ENCODE data around the gene B3GAT3. TPM values are rescaled to one million over a fixed set of nuclear protein-coding genes. Genes with fewer than 3 reads are reported as not detected.
"Not testable (repeated sequence)": the region's sequence is repeated elsewhere in the genome, so short reads cannot be mapped to it uniquely, and the experiment has no call there.

The B3GAT3 gene
- total RNA-seq, 1 experiment from 2014 or later = 82.5 TPM

- H3K27me3 ChIP-seq (replicated peaks); DNase-seq (ENCODE audit: low read depth in 1 of 2, low spot score in 2 of 2); H3K27ac ChIP-seq; H3K4me1 ChIP-seq (replicated peaks); H3K9me3 ChIP-seq (replicated peaks); H3K4me3 ChIP-seq: not testable (repeated sequence)
- peaks cover 39% of the 10 kb centered on the region for H3K36me3 ChIP-seq
Measured at GRCh38 chr11:62616957-62617356, 4.8 kb downstream of the B3GAT3 start.

DNA sequence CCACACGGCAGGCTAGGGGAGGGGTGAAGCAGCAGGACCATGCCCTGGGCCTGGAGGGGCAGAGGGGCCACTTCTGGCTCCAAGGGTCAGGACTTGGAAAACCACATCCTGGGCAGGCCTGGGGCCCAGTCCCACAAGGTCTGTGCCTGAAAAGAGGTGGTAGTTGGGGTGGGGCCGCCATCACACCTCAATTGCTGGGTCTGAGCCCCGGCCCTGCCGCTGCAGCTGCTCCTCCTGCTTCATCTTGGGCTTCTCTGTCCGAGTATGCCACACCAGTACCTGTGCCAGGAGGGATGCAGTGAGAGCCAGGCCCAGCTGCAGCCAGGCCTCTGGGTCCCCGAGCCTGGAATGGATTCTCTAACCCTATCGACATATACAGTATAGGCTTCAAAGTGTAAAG lies 6.3 kb downstream of the B3GAT3 start:
- peaks cover 13% of the 10 kb centered on the region for H3K4me1 ChIP-seq (replicated peaks)
- no peak overlapping the region for H3K4me3 ChIP-seq
- no peak for DNase-seq (ENCODE audit: low read depth in 1 of 2, low spot score in 2 of 2)
- no peak overlapping the region for H3K27ac ChIP-seq
- peaks cover 46% of the 10 kb centered on the region for H3K36me3 ChIP-seq
- no peaks in the 10 kb centered on the region for H3K9me3 ChIP-seq (replicated peaks)
- H3K27me3 ChIP-seq (replicated peaks) = no peaks in the 10 kb centered on the region

- Histone ChIP-seq H3K27ac (no peak overlapping the region), H3K4me3 (no peak overlapping the region)
Measured at GRCh38 chr11:62614275-62614674, 7.5 kb downstream of the B3GAT3 start.

GRCh38 chr11:62613291-62613778 lies 8.5 kb downstream of the B3GAT3 start:
- peak overlapping the region; percentile 66 for H3K4me3 ChIP-seq
- no peak for DNase-seq (ENCODE audit: low read depth in 1 of 2, low spot score in 2 of 2)
- no peaks in the 10 kb centered on the region for H3K9me3 ChIP-seq (replicated peaks)
- peaks cover 55% of the 10 kb centered on the region for H3K36me3 ChIP-seq
- peaks cover 13% of the 10 kb centered on the region for H3K4me1 ChIP-seq (replicated peaks)
- H3K27me3 ChIP-seq (replicated peaks) = no peaks in the 10 kb centered on the region
- H3K27ac ChIP-seq = no peak overlapping the region

More at GRCh38 chr11:62614275-62614674, 7.5 kb downstream of the B3GAT3 start:
- no peaks in the 10 kb centered on the region for H3K27me3 ChIP-seq (replicated peaks)
- DNase-seq (ENCODE audit: low read depth in 1 of 2, low spot score in 2 of 2) = no peak
- peaks cover 51% of the 10 kb centered on the region for H3K36me3 ChIP-seq
- H3K9me3 ChIP-seq (replicated peaks) = no peaks in the 10 kb centered on the region
- H3K4me1 ChIP-seq (replicated peaks) = peaks cover 13% of the 10 kb centered on the region

DNA sequence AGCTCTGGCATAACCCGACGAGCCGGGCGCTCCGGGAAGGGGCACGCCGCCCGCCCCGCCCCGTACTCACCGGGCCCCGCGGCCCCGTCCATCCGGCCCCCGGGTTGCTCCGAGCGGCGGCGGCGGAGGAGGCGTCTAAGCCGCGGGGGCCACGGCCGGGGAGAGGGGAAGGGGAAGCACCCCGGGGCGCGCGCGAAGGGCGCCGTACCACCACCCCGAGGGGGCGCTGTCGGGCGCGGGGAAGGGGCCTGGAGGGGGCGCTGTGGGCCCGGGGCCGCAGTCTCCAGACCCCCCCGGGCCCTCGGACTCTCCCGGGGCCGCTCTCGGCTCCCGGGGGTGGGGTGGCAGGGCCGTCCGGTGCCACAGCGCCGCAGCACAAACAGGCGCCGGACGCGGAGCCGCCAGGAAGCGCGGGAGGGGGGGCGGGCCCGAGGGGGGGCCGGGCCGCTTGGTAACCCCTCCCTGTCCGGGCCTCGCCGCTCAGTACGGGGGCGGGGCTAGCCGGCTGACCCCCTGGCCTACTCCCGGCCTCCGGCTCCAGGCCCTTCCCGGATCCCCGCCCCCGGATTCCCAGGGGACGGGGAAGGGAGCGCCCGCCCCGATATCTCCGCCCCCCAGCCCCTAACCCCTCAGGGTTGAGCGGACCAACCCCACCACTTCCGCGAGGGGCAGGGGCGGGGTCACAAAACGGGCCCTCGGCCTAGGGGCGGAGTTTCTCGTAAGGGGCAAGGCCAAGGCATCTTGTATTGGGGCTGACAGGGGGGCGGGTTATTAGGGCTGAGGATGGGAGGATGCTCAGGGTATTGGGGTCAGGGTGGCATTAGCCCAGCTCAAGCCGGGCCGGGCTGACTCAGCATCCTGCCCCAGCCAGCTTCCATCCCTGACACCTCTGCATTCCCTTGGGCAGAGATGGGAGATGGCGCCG lies 9.2 kb downstream of the B3GAT3 start, which contains the start of the genes EML3 and ROM1:
Gene EML3, minus strand, starts transcription at position 410 of the 925 bp plus-strand sequence. Its CDS starts 318 bp downstream, at position 92.
Gene ROM1, plus strand, starts transcription at position 892 of the 925 bp plus-strand sequence. Its CDS starts 25 bp downstream, at position 917.
- Histone ChIP-seq H3K4me3 (peak within 1 kb of the TSS; percentile 66), H3K4me1 (replicated peaks) (peaks cover 13% of the 10 kb centered on the region), H3K9me3 (replicated peaks) (no peaks in the 10 kb centered on the region), H3K36me3 (peaks cover 61% of the 10 kb centered on the region), H3K27me3 (replicated peaks) (no peaks in the 10 kb centered on the region), H3K27ac (peak within 1 kb of the TSS; percentile 59)
- DNase-seq (ENCODE audit: low read depth in 1 of 2, low spot score in 2 of 2) = peak; percentile 76 to 96

DNA sequence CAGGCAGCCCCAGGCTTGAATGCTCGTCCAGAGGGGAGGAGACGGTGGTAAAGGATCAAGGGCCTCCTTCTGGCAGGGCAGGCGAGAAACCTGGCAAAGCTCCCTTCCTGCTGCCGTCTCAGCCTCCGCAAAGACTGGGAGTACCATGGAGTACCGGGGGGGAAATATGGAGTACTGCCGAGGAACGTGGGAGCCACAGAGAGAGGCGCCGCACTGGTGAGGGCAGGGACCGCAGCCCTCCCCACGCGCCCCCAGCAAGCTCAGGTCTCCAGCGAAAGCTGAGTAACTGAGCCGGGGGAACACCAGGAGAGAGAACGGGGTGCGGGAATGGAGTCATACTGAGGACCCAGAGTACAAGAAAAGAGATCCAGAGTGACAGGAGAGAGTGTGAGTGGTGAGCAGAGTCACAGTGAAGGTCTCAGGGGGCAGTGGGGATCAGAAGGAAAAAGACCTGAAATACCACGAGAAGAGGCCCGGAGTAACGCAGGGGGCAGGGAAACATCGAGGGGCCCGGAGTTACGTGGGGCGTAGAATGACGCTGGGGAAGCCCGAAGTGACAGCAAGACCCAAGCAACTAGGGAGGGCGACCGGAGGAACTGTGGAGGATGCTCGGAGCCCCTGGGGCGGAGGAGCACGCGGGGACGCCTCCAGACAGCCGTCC lies 10.0 kb downstream of the B3GAT3 start:
- DNase-seq (ENCODE audit: low read depth in 1 of 2, low spot score in 2 of 2) = peak; percentile 73
- Histone ChIP-seq H3K27me3 (replicated peaks) (no peaks in the 10 kb centered on the region), H3K4me3 (peak overlapping the region; percentile 66), H3K27ac (peak overlapping the region; percentile 59), H3K9me3 (replicated peaks) (no peaks in the 10 kb centered on the region), H3K4me1 (replicated peaks) (peaks cover 13% of the 10 kb centered on the region), H3K36me3 (peaks cover 57% of the 10 kb centered on the region)

GRCh38 chr11:62610814-62611704 lies 10.7 kb downstream of the B3GAT3 start:
- Histone ChIP-seq H3K27ac (peak overlapping the region; percentile 59), H3K27me3 (replicated peaks) (no peaks in the 10 kb centered on the region)

GRCh38 chr11:62610403-62610802 lies 11.4 kb downstream of the B3GAT3 start:
- peaks cover 13% of the 10 kb centered on the region for H3K4me1 ChIP-seq (replicated peaks)
- no peak overlapping the region for H3K27ac ChIP-seq
- peaks cover 50% of the 10 kb centered on the region for H3K36me3 ChIP-seq
- H3K27me3 ChIP-seq (replicated peaks) = no peaks in the 10 kb centered on the region
- no peaks in the 10 kb centered on the region for H3K9me3 ChIP-seq (replicated peaks)
- no peak overlapping the region for H3K4me3 ChIP-seq
- no peak for DNase-seq (ENCODE audit: low read depth in 1 of 2, low spot score in 2 of 2)

More at GRCh38 chr11:62610814-62611704, 10.7 kb downstream of the B3GAT3 start:
- no peak for DNase-seq (ENCODE audit: low read depth in 1 of 2, low spot score in 2 of 2)
- peak overlapping the region; percentile 66 for H3K4me3 ChIP-seq
- peaks cover 50% of the 10 kb centered on the region for H3K36me3 ChIP-seq
- peaks cover 13% of the 10 kb centered on the region for H3K4me1 ChIP-seq (replicated peaks)
- no peaks in the 10 kb centered on the region for H3K9me3 ChIP-seq (replicated peaks)

DNA sequence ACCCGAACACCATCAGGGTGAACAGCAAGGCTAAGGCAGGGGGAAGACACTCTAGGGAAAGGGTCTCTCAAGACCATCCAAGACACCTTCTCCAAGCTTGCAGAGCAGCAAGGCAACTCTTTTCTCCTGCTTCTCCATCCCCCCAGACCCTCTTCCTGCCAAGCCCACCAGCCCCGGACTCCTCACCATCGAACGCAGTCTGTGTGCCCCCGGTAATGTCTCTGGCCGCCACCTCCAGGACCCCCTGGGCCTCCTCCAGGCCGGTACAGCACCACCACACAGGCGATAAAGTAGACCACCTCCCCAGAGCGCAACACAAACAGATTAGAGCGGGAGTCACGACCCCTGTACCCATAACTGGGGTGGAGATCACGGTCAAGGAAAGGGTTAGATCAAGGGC lies 13.0 kb downstream of the B3GAT3 start:
- no peak overlapping the region for H3K4me3 ChIP-seq
- no peak for DNase-seq (ENCODE audit: low read depth in 1 of 2, low spot score in 2 of 2)
- no peak overlapping the region for H3K27ac ChIP-seq
- H3K27me3 ChIP-seq (replicated peaks) = no peaks in the 10 kb centered on the region
- H3K9me3 ChIP-seq (replicated peaks) = no peaks in the 10 kb centered on the region
- H3K4me1 ChIP-seq (replicated peaks) = peaks cover 13% of the 10 kb centered on the region
- peaks cover 47% of the 10 kb centered on the region for H3K36me3 ChIP-seq

DNA sequence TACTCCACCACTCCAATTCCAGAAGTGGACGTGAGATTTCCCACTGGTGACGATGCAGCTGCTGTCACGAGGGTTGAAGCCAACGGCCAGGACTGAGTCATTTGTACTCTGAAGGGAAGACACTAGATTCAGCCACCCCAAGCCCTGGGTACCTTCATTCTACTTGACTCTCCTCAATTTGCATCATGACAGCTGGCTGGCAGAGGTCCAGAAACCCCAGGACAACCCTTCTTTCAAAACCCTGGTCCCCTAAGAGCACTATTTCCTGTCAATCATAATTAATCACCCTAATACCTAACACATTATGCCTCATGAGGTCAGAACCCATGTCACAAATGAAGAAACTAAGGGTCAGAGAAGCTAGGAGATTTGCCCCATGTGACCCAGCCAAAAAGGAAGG lies 14.1 kb downstream of the B3GAT3 start:
- DNase-seq (ENCODE audit: low read depth in 1 of 2, low spot score in 2 of 2) = no peak
- H3K4me3 ChIP-seq = no peak overlapping the region
- peaks cover 49% of the 10 kb centered on the region for H3K36me3 ChIP-seq
- no peaks in the 10 kb centered on the region for H3K27me3 ChIP-seq (replicated peaks)
- no peak overlapping the region for H3K27ac ChIP-seq
- H3K9me3 ChIP-seq (replicated peaks) = no peaks in the 10 kb centered on the region
- H3K4me1 ChIP-seq (replicated peaks) = peaks cover 15% of the 10 kb centered on the region

DNA sequence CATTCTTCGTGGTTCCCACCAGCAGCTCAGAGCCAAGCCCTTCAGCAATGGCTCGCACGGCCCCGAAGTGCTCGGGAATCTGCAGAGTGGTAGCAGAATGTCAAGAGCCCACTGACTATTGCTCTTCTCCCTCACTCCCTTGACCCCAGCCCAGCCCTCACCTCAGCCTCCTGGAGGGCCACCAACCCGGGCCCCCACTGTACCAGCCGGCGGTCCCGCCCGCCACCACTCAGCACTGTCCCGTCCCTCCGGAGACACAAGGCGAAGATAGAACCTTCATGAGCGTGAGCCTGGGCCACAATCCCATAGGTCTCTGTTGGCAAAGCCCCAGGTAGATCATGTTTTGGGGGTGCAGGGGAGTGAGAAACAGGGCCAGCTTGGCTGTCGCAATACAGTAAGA lies 15.9 kb downstream of the B3GAT3 start:
- Histone ChIP-seq H3K27me3 (replicated peaks) (no peaks in the 10 kb centered on the region), H3K4me1 (replicated peaks) (peaks cover 13% of the 10 kb centered on the region), H3K27ac (no peak overlapping the region), H3K9me3 (replicated peaks) (no peaks in the 10 kb centered on the region), H3K36me3 (peaks cover 56% of the 10 kb centered on the region), H3K4me3 (no peak overlapping the region)
- no peak for DNase-seq (ENCODE audit: low read depth in 1 of 2, low spot score in 2 of 2)

DNA sequence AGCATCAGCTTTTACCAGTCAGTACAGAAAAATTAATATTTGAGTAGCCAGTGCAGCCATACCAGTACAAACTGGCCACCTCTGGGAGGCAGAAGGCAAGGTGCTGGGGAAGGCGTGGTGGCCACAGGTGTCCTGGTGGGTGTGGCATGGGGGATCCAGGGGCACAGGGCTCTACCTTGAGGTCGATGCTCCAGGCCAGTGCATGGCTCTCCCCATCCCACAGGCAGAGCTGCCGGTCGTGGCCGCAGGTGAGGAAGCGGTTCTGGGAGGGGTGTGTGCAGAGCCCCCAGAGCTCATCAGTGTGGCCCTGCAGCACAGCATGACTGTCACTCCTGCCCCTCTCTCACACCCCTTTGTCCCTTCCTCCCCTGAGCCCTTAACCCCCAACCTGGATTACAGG lies 16.3 kb downstream of the B3GAT3 start:
- Histone ChIP-seq H3K4me3 (no peak overlapping the region), H3K27me3 (replicated peaks) (no peaks in the 10 kb centered on the region), H3K27ac (no peak overlapping the region), H3K36me3 (peaks cover 56% of the 10 kb centered on the region), H3K4me1 (replicated peaks) (peaks cover 10% of the 10 kb centered on the region), H3K9me3 (replicated peaks) (no peaks in the 10 kb centered on the region)
- no peak for DNase-seq (ENCODE audit: low read depth in 1 of 2, low spot score in 2 of 2)

DNA sequence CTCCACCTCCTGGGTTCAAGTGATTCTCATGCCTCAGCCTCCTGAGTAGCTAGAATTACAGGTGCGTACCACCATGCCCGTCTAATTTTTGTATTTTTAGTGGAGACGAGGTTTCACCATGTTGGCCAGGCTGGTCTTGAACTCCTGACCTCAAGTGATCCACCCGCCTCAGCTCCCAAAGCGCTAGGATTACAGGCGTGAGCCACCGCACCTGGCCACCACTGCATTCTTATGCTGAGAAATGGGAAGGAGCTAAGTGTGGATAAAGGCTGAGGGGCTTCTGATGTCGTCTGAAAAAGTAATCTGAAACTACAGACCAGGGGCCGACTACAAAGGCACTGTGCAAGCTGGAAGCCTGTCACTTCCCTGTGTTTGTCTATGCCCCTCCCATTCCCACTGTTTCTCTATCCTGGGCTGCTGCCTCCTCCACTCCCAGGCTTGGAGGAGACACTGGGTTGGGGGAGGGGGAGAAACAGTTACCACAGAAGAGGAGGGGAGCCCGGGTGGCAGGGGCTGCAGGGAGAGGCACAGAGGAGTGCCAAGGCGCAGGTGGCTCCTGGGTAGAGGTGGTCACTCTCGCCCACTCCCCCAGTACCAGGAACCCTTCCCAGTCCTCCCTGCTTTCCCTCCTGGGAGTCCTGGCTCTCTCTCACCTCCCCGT lies 17.2 kb downstream of the B3GAT3 start:
- Histone ChIP-seq H3K4me3 (no peak overlapping the region), H3K27ac (no peak overlapping the region)

More for the DNA sequence above, 17.2 kb downstream of the B3GAT3 start:
- no peak for DNase-seq (ENCODE audit: low read depth in 1 of 2, low spot score in 2 of 2)
- Histone ChIP-seq H3K27me3 (replicated peaks) (no peaks in the 10 kb centered on the region), H3K4me1 (replicated peaks) (peaks cover 17% of the 10 kb centered on the region), H3K9me3 (replicated peaks) (no peaks in the 10 kb centered on the region), H3K36me3 (peaks cover 56% of the 10 kb centered on the region)

All from SJSA1 (cell line).